Forelimb muscle (tissue), 1 donor: ENCODE data around the gene CDK4. TPM values are rescaled to one million over a fixed set of nuclear protein-coding genes. Genes with fewer than 3 reads are reported as not detected.

Experiments used
- DNase-seq: peaks from one replicate; pipeline ENCODE4 v3.0.0-alpha.2; 2013; ENCODE audit warnings: low read depth
- polyA plus RNA-seq: library from polyadenylated mRNA; unstranded; fragments of 120-200 nt; gene quantifications from one replicate; pipeline ENCODE4 v1.2.1, GENCODE V29; 2013; ENCODE audit not compliant: insufficient read length

CDK4 gene
- polyA plus RNA-seq, 1 donor = 134 TPM

DNA sequence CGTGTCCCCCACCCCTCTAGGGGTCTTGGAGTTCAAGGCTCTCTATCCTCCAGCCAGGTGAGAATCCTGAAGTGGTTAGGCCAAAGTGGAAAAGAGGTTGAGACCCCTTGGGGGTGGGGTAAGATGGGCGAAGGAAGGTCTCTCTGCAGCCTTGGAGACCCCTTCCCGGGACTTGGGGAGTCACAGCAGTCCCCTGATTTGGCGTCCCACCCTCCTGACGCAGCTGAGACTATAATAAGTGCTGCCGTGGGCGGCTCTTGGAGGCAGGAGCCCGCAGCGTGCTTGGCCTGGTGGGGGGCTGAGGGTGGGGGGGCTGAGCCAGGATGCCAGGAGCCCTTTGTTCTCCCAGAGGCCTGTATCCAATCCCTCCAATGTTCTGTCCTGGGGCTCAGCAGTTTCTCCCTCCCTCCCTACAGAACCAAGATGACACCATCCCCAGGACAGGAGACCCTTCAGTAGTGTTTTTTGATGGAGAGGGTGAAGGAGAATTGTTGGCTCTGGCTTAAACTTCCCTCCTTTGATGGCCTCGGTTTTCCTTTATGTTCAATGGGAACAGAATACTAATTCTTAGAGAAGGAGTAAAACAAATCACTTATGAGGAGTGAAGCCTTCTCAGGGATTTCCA is 12.1 kb downstream of the CDK4 start:
- no peak for DNase-seq

GRCh38 chr12:57739387-57739786 is 12.7 kb downstream of the CDK4 start:
- DNase-seq = no peak

DNA sequence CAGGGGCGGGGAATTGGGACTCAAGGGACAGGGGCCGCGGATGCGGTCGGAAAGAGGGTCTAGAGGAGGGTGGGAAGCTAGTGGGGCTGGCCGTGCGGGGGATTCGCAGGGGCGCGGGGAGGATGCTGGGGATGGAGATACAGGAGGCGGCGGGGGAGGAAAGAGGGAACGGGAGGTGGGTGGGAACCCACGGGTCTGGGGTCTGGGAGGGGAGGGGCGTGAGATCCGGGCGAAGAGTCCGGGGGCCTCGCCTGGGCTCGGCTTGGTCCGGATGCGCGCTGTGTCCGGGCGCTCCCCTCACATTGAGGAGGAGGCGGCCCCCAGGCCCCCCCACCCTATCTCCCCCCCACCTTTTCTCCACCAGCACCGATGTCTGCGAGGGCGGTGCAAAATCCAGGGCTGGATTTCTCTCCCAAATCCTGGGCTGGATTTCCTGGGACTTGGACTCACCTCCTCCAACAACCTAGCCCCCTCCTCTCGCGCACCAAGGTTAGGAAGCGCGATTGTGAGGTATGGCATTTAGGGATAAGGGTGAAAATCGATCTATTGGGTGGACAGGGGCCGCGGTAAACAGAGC is 13.4 kb downstream of the CDK4 start, which contains the start of gene AGAP2:
Gene AGAP2 (minus strand): TSS at position 82 of the 577 bp plus-strand sequence. CDS start 496 bp downstream, outside the sequence.
- no peak for DNase-seq

GRCh38 chr12:57737467-57738460 is 14.3 kb downstream of the CDK4 start:
- DNase-seq = no peak

DNA sequence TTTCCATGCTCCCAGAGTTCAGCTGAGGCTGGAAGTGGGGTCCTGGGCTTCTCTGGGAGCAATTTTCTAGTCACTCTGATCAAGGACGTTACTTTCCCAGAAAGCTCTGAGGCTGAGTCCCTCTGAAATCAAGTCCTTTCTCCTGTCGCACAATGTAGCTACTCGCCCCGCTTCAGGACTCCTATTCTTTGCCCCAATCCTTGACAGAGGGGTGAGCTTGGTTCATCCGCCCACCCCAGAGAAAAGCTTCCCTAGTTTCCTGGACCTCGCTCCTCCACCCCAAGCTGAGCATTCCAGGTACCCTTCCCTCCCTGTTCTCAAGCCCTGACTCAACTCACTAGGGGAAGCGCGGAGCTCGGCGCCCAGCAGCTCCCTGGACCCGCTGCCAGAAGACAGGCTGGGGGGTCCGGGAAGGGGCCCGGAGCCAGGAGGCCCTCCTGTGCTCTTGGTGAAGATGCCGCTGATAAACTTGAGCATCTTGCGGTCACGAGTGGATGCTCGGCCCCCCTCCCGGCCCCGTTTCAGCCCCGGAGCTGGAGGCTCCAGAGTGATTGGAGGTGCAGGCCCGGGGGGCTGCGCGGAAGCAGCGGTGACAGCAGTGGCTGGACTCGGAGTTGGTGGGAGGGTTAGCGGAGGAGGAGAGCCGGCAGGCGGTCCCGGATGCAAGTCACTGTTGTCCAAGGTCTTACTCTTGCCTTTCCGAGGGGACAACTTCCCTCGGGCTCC is 15.2 kb downstream of the CDK4 start:
- no peak for DNase-seq

GRCh38 chr12:57735952-57736740 is 16.0 kb downstream of the CDK4 start:
- DNase-seq = no peak

DNA sequence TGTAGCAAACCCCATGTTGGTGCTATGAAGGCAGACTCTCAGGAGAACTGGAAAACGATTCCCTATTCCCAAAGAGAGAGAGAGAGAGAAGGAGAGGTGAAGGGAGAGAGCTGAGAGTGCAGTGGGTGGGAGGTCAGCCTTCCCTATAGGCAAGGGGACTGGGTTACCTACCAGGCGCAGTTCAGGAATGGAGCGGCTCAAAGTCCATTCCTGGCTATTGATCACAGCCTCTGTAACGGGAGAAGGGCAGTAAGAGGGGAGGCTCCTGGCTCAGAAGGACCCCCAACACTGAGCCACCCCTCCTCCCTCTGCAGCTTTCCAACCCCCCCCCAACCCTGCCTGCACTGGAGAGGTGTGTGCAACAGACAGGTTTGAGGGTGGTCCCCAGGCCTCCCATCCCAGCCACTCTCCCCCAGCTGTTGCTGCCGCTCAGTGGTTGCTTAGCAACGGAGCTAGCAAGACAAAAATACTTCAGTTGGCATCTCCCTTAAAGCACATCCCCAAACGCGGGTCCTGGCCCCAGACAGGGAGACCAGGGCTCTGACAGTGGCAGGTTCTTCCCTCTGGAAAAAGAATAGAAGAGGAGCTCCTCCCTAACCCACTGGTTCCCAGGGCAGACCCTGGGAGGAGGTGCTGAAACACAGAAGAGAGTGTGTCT is 16.8 kb downstream of the CDK4 start:
- no peak for DNase-seq

GRCh38 chr12:57734591-57734990 is 17.5 kb downstream of the CDK4 start:
- DNase-seq = no peak

DNA sequence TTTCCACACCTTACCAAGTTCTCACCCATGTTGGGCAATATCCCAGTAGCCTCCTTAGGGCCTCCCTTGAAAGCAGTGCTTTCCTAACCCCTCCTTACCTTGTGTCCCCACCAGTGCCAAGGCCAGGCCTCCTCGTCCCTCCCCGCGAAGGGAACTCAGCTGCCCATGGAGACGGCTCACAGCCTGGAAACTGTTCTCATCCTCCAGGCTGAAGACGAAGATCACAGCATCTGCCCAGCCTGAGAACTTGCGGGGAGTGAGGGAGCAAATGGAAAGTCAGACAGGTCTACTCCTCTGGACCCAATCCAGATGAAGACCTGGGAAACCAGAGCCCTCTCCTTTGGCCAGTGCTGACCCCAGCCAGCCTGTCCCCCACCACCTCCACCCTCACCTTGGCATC is 18.2 kb downstream of the CDK4 start:
- no peak for DNase-seq

DNA sequence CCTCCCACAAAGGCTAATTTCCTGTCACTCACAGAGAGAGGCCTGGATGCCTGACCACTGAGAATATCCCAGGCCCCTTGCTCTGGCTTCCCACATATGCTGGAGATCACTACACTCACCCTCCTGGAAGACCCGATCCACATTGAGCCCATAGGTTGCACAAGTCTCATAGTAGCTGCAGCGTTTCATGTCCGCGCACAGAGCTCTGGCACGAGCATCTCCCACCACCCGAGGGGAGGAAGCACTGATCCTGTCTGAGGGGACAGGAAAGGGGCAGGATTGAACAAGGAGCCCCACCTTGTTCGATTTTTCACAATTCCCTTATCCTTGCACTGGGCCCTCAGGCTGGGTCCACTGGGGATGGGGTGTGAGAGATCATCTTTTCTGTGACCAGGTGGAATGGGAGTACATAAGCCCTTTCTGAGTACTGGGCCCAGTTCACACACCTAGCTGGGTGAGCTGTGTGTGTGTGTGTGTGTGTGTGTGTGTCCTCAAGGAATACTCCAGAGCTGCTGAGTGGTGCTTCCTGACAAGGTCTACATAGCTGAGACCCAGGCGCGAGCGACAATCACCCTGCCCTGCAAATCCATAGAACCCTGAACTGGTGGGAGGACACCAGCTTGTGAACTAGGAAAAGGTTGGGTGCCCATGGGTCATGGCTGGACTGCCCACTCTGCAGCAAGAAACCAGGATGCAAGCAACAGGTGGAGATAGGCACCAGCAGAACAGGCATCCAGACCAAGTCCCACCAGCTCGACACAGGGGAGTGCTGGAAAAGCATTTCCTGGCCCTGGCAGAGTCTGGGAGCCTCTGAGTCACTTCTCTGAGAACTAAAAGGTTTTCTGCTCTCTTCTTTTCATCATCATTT is 19.1 kb downstream of the CDK4 start:
- DNase-seq = no peak

GRCh38 chr12:57732270-57732669 is 19.8 kb downstream of the CDK4 start:
- no peak for DNase-seq

DNA sequence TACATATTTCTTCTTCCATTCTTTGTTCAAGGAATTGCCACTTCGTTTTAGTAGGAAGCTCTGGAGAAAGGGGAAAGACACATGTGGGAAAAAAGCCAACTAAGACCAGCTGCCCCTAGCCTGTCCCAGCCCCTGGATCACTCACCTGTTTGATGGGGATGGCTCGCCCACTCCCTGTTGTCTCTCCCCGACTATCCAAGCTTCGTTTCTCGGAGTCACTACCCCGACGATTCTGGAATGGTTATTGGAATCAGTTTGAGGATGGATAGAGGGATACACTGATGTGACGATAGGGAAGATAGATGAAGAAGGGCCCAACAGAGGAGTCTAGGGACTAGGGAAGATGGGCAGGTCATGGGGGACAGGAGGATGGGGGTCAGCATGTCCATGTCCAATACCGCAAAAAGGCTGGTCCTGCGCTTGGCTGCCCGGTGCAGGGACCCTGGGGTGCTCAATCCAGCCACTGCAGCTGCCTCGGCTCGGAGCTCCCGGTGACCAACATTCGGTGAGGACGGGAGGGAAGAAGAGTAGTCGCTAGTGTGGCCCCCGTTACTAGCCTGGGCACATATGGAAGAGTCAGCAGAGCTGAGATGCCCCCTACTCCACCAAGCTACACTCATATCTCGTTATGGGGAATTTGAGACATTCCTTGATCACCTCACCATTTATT is 20.6 kb downstream of the CDK4 start:
- no peak for DNase-seq

GRCh38 chr12:57730336-57731067 is 21.6 kb downstream of the CDK4 start:
- DNase-seq = no peak

GRCh38 chr12:57729321-57729844 is 22.7 kb downstream of the CDK4 start:
- DNase-seq = no peak

- DNase-seq = no peak
Measured at GRCh38 chr12:57727758-57728395, 24.2 kb downstream of the CDK4 start.

DNA sequence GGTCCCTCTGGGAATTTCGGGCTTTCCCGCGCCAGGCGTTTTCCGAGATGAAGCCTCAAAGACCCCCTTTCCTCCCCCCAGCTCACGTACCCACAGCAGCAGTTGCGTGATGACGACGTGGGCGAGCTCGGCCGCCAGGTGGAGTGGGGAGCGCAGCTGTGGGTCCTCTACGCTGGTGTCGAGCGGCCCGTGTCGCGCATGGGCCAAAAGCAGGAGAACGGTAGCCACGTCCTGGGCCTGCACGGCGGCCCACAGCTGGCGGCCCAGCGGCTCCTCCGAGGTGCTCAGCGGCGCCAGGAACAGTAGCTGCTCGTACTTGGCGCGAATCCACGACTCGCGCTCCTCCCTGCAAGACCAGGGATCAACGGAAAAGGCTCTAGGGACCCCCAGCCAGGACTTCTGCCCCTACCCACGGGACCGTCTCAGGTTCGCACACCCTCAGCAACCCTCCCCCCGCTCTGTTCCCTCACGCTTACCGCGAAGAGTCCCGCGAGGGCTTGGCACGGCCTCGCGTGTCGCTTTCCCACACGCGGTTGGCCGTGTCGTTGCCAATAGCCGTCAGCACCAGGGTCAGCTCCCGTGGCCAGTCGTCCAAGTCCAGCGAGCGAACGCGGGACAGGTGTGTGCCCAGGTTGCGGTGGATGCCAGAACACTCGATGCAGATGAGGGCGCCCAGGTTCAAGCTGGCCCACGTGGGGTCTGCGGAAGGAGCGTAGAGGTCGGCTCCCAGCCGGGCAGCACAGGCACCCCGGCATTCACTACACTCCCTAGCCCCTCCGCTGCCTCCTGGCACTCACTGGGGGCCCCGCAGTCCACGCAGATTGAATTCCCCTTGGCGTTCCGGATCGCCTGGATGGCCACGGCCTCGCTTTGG is 25.0 kb downstream of the CDK4 start:
- DNase-seq = no peak
